Hepatocyte (in vitro differentiated cells): Measurements from ENCODE around the gene PRLHR.

ENCODE experiments used
- CTCF ChIP-seq: fragments of 200-600 bp; sonication (generic); IDR thresholded peaks from 2 replicates; pipeline ENCODE4 v1.5.1; 2016; ENCODE audit warnings: antibody characterized with exemption, mild to moderate bottlenecking; ENCODE audit not compliant: poor library complexity
- EZH2 ChIP-seq: fragments of 200-600 bp; sonication (generic); IDR thresholded peaks from 2 replicates; pipeline ENCODE4 v1.6.1; 2016; ENCODE audit warnings: antibody characterized with exemption, mild to moderate bottlenecking, borderline replicate concordance
- EZH2phosphoT487 ChIP-seq: fragments of 200-600 bp; sonication (generic); IDR thresholded peaks from one replicate; pipeline ENCODE4 v1.6.1; 2018; ENCODE audit warnings: antibody characterized with exemption, mild to moderate bottlenecking, low read depth, moderate library complexity; ENCODE audit not compliant: unreplicated experiment, severe bottlenecking

GRCh38 chr10:118585234-118585633 is 10.2 kb downstream of the PRLHR start:
- no peak for TF ChIP-seq CTCF
- no peak for TF ChIP-seq EZH2
- TF ChIP-seq EZH2phosphoT487, result no peak
